Retinal pigment epithelial cell (primary cell): ENCODE data around the gene LHFPL6.

Experiments
- DNase-seq: peaks from one replicate; pipeline ENCODE4 v3.0.0-alpha.2; 2010; ENCODE audit warnings: low read depth
- H3K4me3 ChIP-seq: 2 replicates; pipeline ENCODE4 v1.5.1; 2011; ENCODE audit warnings: mild to moderate bottlenecking, low read length, control low read depth, moderate library complexity
- TF ChIP-seq, protein P1 (sequence below): conservative IDR thresholded peaks from 2 replicates; pipeline ENCODE4 v1.5.1; 2011; ENCODE audit warnings: low read depth, low read length, control low read depth, inconsistent platforms

Gene LHFPL6

DNA sequence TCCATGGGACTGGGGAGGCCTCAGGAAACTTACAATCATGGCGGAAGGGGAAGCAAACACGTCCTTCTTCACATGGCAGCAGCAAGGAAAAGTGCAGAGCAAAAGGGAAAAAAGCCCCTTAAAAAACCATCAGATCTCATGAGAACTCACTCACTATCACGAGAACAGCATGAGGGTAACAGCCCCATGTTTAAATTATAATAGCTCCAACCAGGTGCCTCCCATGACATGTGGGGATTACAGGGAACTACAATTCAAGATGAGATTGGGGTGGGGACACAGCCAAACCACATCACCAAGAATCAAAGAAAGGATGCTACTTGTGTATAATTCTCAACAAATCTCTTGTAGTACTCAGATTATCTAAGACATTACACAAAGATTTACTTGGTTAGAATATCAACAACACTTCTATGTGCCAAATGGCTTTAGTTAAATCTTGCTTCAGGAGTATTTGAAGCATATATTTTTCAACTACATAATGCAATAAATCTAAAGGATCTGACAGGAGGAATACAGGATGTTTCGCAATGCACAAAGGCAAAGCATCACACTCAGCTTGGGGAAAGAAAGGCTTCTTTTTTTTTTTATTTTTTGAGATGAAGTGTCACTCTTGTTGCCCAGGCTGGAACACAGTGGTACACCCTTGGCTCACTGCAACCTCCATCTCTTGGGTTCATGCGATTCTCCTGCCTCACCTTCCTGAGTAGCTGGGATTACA, 180.0 kb downstream of the LHFPL6 start:
- no peak overlapping the region for H3K4me3 ChIP-seq
- TF ChIP-seq, protein P1, sequence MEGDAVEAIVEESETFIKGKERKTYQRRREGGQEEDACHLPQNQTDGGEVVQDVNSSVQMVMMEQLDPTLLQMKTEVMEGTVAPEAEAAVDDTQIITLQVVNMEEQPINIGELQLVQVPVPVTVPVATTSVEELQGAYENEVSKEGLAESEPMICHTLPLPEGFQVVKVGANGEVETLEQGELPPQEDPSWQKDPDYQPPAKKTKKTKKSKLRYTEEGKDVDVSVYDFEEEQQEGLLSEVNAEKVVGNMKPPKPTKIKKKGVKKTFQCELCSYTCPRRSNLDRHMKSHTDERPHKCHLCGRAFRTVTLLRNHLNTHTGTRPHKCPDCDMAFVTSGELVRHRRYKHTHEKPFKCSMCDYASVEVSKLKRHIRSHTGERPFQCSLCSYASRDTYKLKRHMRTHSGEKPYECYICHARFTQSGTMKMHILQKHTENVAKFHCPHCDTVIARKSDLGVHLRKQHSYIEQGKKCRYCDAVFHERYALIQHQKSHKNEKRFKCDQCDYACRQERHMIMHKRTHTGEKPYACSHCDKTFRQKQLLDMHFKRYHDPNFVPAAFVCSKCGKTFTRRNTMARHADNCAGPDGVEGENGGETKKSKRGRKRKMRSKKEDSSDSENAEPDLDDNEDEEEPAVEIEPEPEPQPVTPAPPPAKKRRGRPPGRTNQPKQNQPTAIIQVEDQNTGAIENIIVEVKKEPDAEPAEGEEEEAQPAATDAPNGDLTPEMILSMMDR = no peak
- no peak for DNase-seq

GRCh38 chr13:39419876-39420275, 183.1 kb downstream of the LHFPL6 start:
- DNase-seq = no peak
- TF ChIP-seq, protein P1 = no peak
- no peak overlapping the region for H3K4me3 ChIP-seq

DNA sequence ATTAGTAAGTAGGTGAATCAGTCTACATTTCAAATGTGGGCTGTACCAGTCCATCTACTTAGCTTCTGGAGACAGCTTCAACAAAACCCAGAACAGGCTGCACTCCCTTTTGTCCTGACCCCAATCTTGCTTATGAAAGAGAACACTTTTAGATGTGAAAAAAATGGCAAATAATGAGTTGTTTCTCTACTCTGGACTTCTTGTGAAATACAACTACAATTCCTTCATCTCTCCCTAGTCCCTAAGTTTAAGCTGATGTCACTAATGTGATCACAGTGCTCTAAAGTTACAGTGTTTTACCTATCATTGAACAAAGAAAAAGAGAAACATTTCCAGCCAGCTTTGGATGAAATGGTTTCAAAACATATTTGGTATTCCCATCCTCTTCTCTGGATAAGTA, 183.9 kb downstream of the LHFPL6 start:
- no peak for DNase-seq
- TF ChIP-seq, protein P1 = no peak
- H3K4me3 ChIP-seq = no peak overlapping the region

DNA sequence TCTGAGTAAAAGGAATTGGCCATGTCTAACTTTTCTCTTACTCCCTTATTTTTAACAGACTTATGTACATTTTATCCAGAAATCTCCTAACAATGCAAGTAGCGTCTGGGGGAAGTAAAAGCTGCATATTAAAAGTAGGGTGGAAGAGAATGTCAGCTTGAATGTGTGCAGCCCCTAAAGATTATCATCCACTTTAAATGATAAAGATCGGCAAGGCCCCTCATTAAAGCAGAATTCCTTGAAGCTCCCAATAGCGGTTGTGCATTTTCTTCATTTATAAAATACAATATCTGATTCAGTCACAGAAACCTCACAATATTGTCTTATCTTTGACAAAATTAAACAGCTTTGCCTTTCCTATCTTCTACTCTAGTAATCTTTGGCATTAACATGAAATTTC, 184.6 kb downstream of the LHFPL6 start:
- TF ChIP-seq, protein P1 = no peak
- no peak overlapping the region for H3K4me3 ChIP-seq
- no peak for DNase-seq

GRCh38 chr13:39417643-39418042, 185.3 kb downstream of the LHFPL6 start:
- peak; percentile 86 for DNase-seq
- peak overlapping the region; percentile 32 for H3K4me3 ChIP-seq
- TF ChIP-seq, protein P1 = peak; percentile 19

GRCh38 chr13:39417131-39417530, 185.9 kb downstream of the LHFPL6 start:
- DNase-seq = no peak
- TF ChIP-seq, protein P1 = peak; percentile 39
- peak overlapping the region; percentile 32 for H3K4me3 ChIP-seq

DNA sequence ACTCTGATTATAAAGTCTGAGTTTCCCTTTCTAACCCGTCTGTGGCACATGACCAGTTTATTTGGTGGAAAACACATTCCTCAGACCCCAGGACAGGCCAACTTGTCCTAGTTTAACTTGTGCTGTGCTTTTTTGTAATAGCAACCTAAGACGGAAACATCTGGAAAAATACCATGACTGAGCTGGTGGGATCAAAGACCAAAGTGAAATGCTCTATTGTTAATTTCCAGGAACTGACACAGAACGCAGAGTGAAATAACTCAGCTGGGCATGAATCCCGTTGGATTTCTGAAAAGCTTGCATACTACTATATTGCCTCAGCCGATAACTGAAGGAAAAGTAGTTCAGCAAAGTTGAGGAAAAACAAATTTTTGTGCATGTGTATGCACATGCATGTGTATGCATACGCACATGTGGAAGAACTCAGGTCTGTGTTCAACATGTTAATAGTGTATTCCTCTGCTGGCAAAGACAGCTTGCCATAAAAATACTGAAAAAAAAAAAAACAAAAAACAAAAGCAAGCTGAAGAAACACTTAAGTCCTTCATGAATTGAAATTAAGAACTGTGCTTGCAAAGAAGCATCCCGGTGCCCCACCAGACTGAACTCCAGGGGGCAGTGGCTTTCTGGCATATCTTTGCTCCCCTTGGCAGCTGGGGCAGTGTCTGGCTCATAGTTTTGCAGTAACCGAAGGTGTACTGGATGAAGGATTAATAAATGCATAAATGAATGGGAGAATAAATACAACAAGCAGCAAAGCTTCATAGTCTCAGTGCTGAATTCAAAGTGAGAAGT, 187.8 kb downstream of the LHFPL6 start:
- DNase-seq = peak; percentile 27
- no peak overlapping the region for H3K4me3 ChIP-seq

More for the DNA sequence above, 187.8 kb downstream of the LHFPL6 start:
- TF ChIP-seq, protein P1 = peak; percentile 73
